ENCODE results near the gene ZMAT1. TPM values are rescaled to one million over a fixed set of nuclear protein-coding genes. Genes with fewer than 3 reads are reported as not detected.
A peak's percentile ranks its signal among the peaks of the same experiment; 100 is the strongest.

Gene ZMAT1
- total RNA-seq, 4 donors from 2014 or later: 2.6 to 23.1 (median 5.9) TPM

GRCh38 chrX:101956556-101956955 is 24.7 kb upstream of the ZMAT1 start:
- TF ChIP-seq POLR2A (IDR thresholded peaks at IDR 0.05) (no peak), CTCF (IDR thresholded peaks at IDR 0.05) (no peak)

GRCh38 chrX:101950581-101950980 is 18.8 kb upstream of the ZMAT1 start:
- no peak overlapping the region for H3K27ac ChIP-seq
- H3K4me3 ChIP-seq: no peak overlapping the region
- no peaks in the 10 kb centered on the region for H3K36me3 ChIP-seq
- H3K9me3 ChIP-seq: no peaks in the 10 kb centered on the region
- no peaks in the 10 kb centered on the region for H3K4me1 ChIP-seq
- H3K27me3 ChIP-seq: no peaks in the 10 kb centered on the region
- DNase-seq: no peak
- TF ChIP-seq CTCF (IDR thresholded peaks at IDR 0.05) (no peak), POLR2A (IDR thresholded peaks at IDR 0.05) (no peak)

More at GRCh38 chrX:101956556-101956955, 24.7 kb upstream of the ZMAT1 start:
- Histone ChIP-seq H3K36me3 (no peaks in the 10 kb centered on the region), H3K4me3 (no peak overlapping the region), H3K4me1 (no peaks in the 10 kb centered on the region), H3K9me3 (no peaks in the 10 kb centered on the region), H3K27me3 (no peaks in the 10 kb centered on the region), H3K27ac (no peak overlapping the region)
- DNase-seq: no peak

GRCh38 chrX:101932249-101932570 is 383 bp upstream of the ZMAT1 start:
- peak overlapping the region; percentile 65 to 82 (median 74) for H3K4me3 ChIP-seq
- no peaks in the 10 kb centered on the region for H3K27me3 ChIP-seq

GRCh38 chrX:101931136-101931487 is 715 bp downstream of the ZMAT1 start:
- no peak for DNase-seq
- H3K9me3 ChIP-seq: no peaks in the 10 kb centered on the region
- TF ChIP-seq POLR2A (IDR thresholded peaks at IDR 0.05) (no peak), CTCF (IDR thresholded peaks at IDR 0.05) (no peak)
- peak overlapping the region; percentile 65 to 82 (median 74) for H3K4me3 ChIP-seq
- H3K27me3 ChIP-seq: no peaks in the 10 kb centered on the region
- H3K4me1 ChIP-seq: no peaks in the 10 kb centered on the region
- peak overlapping the region; percentile 88 to 98 (median 94) for H3K27ac ChIP-seq
- no peaks in the 10 kb centered on the region for H3K36me3 ChIP-seq

More at GRCh38 chrX:101932249-101932570, 383 bp upstream of the ZMAT1 start:
- Histone ChIP-seq H3K9me3 (no peaks in the 10 kb centered on the region), H3K27ac (peak overlapping the region; percentile 88 to 98 (median 94)), H3K36me3 (no peaks in the 10 kb centered on the region), H3K4me1 (no peaks in the 10 kb centered on the region)
- no peak for DNase-seq
- TF ChIP-seq POLR2A (IDR thresholded peaks at IDR 0.05) (no peak), CTCF (IDR thresholded peaks at IDR 0.05) (no peak)

DNA sequence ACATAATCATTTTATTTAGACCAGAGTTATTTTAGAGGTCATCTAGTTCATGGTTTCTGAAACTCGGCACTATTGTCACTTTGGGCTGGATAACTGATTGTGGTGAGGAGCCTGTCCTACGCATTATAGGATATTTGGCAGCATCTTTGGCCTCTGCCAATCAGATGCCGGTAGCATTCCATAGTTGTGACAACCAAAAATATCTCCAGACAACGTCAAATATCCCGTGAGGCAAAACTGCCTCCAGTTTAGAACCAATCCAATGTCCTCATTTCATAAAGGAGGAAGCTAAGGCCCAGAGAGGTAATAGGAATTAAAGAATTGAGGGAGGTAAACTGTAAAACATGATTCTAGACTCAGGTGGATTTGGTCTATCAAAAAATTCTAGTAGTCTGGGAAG is 6.1 kb downstream of the ZMAT1 start:
- no peaks in the 10 kb centered on the region for H3K4me1 ChIP-seq
- TF ChIP-seq POLR2A (IDR thresholded peaks at IDR 0.05) (no peak), CTCF (IDR thresholded peaks at IDR 0.05) (no peak)
- no peaks in the 10 kb centered on the region for H3K9me3 ChIP-seq
- H3K27me3 ChIP-seq: no peaks in the 10 kb centered on the region
- no peak for DNase-seq
- H3K36me3 ChIP-seq: no peaks in the 10 kb centered on the region
- no peak overlapping the region for H3K27ac ChIP-seq
- no peak overlapping the region for H3K4me3 ChIP-seq

DNA sequence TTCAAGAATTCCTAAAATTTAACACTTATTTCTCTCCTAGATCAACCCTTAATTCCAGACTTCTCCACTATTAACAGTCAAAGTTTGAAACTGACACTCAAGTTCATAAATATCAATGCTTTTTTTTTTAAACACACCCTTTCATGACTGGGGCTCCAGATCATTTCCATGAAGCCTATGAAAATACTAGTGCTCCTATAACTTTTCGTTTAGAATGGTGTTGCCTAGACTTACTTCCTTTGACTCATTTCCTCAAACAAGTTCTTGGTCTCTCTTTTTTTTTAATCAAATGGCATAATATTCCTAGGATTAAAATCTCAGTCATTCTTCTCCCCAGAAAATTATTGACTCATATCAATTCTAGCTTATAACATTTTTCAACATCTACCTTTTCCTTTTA is 13.1 kb downstream of the ZMAT1 start:
- no peaks in the 10 kb centered on the region for H3K27me3 ChIP-seq
- no peak for TF ChIP-seq POLR2A (IDR thresholded peaks at IDR 0.05)
- no peak for TF ChIP-seq CTCF (IDR thresholded peaks at IDR 0.05)
- H3K27ac ChIP-seq: no peak overlapping the region
- no peaks in the 10 kb centered on the region for H3K36me3 ChIP-seq
- H3K9me3 ChIP-seq: no peaks in the 10 kb centered on the region
- no peaks in the 10 kb centered on the region for H3K4me1 ChIP-seq
- no peak overlapping the region for H3K4me3 ChIP-seq
- DNase-seq: no peak
